Ammon's horn (tissue), 1 donor: Measurements from ENCODE around the gene CLEC18C.
"Not testable (repeated sequence)": the region's sequence is repeated elsewhere in the genome, so short reads cannot be mapped to it uniquely, and the experiment has no call there.

Experiments
- DNase-seq: peaks from one replicate; pipeline ENCODE4 v3.0.0-alpha.2; 2016; ENCODE audit warnings: low spot score

CLEC18C gene

GRCh38 chr16:70173212-70173837, at the start of gene CLEC18C:
CLEC18C (plus strand) TSS chr16:70173787; CDS start chr16:70174279, 492 bp downstream.
- DNase-seq: not testable (repeated sequence)

- DNase-seq: not testable (repeated sequence)
These were observed 49.8 kb upstream of the CLEC18C start for GRCh38 chr16:70123822-70124221.

GRCh38 chr16:70126226-70126625, 47.4 kb upstream of the CLEC18C start:
- DNase-seq: not testable (repeated sequence)

- not testable (repeated sequence) for DNase-seq
These were observed 45.9 kb upstream of the CLEC18C start for GRCh38 chr16:70127706-70128105.

GRCh38 chr16:70128844-70129243, 44.7 kb upstream of the CLEC18C start:
- not testable (repeated sequence) for DNase-seq

- DNase-seq: not testable (repeated sequence)
These were observed 37.8 kb upstream of the CLEC18C start for GRCh38 chr16:70135796-70136195.

GRCh38 chr16:70136595-70136994, 37.0 kb upstream of the CLEC18C start:
- not testable (repeated sequence) for DNase-seq

- not testable (repeated sequence) for DNase-seq
These were observed 30.8 kb upstream of the CLEC18C start for GRCh38 chr16:70142739-70143138.

- not testable (repeated sequence) for DNase-seq
These were observed 30.2 kb upstream of the CLEC18C start for GRCh38 chr16:70143231-70143895.

- not testable (repeated sequence) for DNase-seq
These were observed 25.7 kb upstream of the CLEC18C start for GRCh38 chr16:70147853-70148252.

GRCh38 chr16:70148453-70148852, 25.1 kb upstream of the CLEC18C start:
- DNase-seq: not testable (repeated sequence)

- DNase-seq: not testable (repeated sequence)
These were observed 24.3 kb upstream of the CLEC18C start for GRCh38 chr16:70149296-70149695.

GRCh38 chr16:70151391-70151790, 22.2 kb upstream of the CLEC18C start:
- no peak for DNase-seq

- DNase-seq: no peak
These were observed 21.6 kb upstream of the CLEC18C start for GRCh38 chr16:70151941-70152509.

- no peak for DNase-seq
These were observed 20.8 kb upstream of the CLEC18C start for GRCh38 chr16:70152578-70153302.

- DNase-seq: not testable (repeated sequence)
These were observed 18.9 kb upstream of the CLEC18C start for GRCh38 chr16:70154736-70155135.

- DNase-seq: no peak
These were observed 17.2 kb upstream of the CLEC18C start for GRCh38 chr16:70156207-70156978.

- DNase-seq: no peak
These were observed 16.5 kb upstream of the CLEC18C start for GRCh38 chr16:70157105-70157476.

- no peak for DNase-seq
These were observed 15.9 kb upstream of the CLEC18C start for GRCh38 chr16:70157477-70158260.

GRCh38 chr16:70158261-70158939, 15.2 kb upstream of the CLEC18C start:
- DNase-seq: no peak
